Measurements from ENCODE around the gene ORC2.
A peak's percentile ranks its signal among the peaks of the same experiment; 100 is the strongest.

The ORC2 gene

GRCh38 chr2:200871151-200871550 lies 92.3 kb downstream of the ORC2 start:
- in situ Hi-C loops (cut with HindIII; ENCODE audit: low pct_ligation_motif_present, low pct_unique_long_range_greater_than_20kb, low sequenced_read_pairs): no loop called here

GRCh38 chr2:200869014-200869413 lies 94.4 kb downstream of the ORC2 start:
- in situ Hi-C loops (cut with HindIII; ENCODE audit: low pct_ligation_motif_present, low pct_unique_long_range_greater_than_20kb, low sequenced_read_pairs): no loop called here
- DNase-seq: no peak

More at GRCh38 chr2:200871151-200871550, 92.3 kb downstream of the ORC2 start:
- no peak for DNase-seq

DNA sequence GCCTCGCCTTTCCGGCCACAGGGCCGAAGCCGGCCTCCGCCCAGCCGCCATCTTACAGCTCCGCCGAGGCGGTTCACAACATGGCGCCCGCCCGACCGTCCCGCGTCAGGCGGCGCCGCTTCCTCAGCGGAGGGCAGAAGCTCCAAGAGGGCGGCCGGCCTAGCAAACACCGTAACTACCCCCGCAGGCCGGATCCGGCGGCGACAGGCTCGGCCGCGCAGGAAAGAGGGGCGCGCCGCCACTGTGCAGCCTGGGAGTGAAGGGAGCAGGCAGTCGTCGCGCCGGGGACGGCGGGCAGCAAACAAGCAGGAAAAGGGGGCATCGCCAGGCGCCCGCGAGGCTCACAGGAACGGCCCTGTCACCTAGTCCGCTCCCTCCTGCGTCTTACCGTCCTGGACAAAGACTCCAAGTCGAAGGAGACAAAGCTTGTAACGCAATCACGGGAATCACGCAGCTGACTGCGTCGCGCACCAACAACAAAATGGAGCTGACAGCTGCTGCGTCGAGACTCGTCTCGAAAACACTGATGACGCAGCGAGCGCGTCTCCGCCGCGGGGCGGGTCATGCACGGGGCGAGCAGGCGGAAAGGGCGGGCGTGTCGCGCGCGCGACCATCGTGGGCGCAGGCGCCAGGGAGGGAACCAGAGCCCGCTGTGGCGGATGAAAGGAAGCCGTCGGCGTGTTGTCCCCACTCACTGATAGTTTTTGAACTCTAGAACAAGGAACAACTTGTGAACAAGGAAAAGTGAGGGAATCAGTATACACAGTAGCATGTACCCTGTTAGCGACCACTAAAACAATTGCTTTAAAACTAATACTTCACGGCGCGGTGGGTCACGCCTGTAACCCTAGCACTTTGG lies 99.1 kb downstream of the ORC2 start, which contains the start of gene CLK1:
Gene CLK1 (minus strand): TSS at position 483 of the 859 bp plus-strand sequence. CDS start 2,796 bp downstream, outside the sequence.
- peak; percentile 95 for DNase-seq
- in situ Hi-C loops (cut with HindIII; ENCODE audit: low pct_ligation_motif_present, low pct_unique_long_range_greater_than_20kb, low sequenced_read_pairs): no loop called here

DNA sequence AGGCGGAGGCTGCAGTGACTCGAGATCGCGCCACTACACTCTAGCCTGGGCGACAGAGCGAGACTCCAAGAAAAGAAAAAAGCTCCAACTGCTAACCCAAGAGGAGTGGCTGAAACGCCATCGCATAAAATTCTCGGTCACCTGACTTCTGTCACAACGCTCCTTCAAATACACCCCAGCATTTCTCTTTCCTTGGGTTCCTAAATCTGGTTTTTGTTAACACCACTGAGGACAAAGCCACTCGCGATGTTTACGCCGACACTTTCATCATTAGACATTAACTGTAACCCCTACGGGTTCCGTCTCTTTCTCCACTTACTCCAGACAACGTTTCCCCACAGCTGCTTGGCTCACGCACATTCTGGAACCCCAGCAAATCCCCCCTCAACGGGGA lies 99.7 kb downstream of the ORC2 start:
- peak; percentile 52 for DNase-seq
- in situ Hi-C loops (cut with HindIII; ENCODE audit: low pct_ligation_motif_present, low pct_unique_long_range_greater_than_20kb, low sequenced_read_pairs): no loop called here

DNA sequence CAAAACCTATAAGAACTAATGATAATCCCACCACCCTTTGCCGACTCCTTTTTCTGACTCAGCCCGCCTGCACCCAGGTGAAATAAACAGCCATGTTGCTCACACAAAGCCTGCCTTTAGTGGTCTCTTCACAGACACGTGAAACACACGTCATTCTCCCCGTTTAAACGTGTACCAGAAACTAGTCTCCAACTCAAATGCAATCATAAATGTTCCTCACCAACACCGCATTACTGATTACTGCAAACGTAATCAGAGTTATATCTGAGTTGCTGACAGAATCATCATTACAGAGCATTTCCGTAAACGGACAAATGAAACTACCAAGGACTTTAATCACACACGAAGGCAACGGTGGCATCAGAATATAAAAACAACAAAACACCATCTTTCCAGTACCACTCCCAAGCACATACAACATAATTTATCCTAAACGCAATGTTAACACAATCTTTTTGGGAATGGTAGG lies 100.9 kb downstream of the ORC2 start:
- DNase-seq: peak; percentile 54
- in situ Hi-C loops (cut with HindIII; ENCODE audit: low pct_ligation_motif_present, low pct_unique_long_range_greater_than_20kb, low sequenced_read_pairs): no loop called here

DNA sequence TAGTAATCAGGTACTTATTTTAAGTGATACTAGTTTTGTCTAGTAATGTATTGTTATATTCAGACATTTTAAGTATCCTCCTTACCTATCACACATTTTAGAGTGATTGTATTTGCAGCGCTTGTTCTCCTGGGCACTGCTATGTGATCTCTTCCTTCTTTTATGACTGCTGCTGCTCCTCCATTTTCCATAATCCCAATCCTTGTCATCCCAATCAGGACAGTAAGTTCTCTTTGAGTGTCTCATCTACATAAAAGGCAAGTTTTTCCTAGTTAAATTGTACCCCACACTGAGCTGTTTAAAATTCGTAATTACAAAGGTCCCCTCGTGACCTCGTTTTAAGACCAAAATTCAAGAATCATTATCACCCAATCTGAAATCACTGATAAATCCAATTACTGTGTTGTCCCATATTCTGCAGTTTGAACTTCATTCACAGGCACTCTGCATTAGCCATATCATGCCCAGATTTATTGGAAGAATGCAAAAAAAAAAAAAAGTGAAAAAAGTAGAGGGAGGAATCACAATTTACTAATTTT lies 101.8 kb downstream of the ORC2 start:
- DNase-seq: no peak
- in situ Hi-C loops (cut with HindIII; ENCODE audit: low pct_ligation_motif_present, low pct_unique_long_range_greater_than_20kb, low sequenced_read_pairs): no loop called here

- in situ Hi-C loops (cut with HindIII; ENCODE audit: low pct_ligation_motif_present, low pct_unique_long_range_greater_than_20kb, low sequenced_read_pairs): no loop called here
- DNase-seq: no peak
These were observed 103.2 kb downstream of the ORC2 start for GRCh38 chr2:200860092-200860795.
